ENCODE measurements around the gene SLC22A15.
"Not testable (repeated sequence)": the region's sequence is repeated elsewhere in the genome, so short reads cannot be mapped to it uniquely, and the experiment has no call there.

SLC22A15 gene

DNA sequence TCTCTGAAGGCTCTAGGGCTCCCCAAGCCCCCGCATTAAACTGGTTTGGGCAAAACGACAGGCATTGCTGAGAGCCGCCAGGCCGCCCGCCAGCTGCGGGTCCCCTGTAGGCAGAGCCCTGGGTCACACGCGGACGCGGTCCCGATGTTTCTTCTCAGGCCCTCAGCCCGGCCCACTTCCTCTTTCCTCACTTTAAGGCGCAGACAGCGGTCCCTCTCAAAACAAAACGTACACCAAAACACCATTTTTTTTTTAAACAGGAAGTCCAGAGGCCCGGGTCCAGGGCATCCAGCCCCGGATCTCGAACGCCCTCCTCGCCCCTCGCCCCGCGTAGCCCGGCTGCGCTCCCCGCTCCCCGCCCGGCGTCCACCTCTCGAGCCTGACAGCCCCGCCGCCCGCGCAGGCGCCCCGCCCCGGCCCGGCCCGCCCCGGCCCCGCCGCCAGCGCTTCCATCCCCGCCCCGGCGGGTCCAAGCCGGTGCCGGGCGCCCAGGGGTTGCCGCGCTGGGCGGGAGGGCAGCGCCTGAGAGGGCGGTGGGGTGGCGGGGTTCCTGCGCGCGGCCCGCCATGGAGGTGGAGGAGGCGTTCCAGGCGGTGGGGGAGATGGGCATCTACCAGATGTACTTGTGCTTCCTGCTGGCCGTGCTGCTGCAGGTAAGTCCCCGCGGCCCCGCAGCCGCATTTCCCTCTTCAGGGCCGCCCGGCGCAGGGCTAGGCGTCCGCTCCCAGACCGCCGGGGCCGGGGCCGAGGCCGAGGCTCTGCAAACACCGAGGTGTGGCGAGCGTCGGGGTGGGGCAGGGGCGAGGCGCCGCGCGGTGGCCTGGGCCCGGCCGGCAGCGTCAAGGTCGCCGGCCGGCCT, at the start of gene SLC22A15:
SLC22A15 (plus strand) TSS at position 452 of the 859 bp plus-strand sequence; CDS start at position 567, 115 bp downstream.
- DNase-seq: peak; percentile 69

DNA sequence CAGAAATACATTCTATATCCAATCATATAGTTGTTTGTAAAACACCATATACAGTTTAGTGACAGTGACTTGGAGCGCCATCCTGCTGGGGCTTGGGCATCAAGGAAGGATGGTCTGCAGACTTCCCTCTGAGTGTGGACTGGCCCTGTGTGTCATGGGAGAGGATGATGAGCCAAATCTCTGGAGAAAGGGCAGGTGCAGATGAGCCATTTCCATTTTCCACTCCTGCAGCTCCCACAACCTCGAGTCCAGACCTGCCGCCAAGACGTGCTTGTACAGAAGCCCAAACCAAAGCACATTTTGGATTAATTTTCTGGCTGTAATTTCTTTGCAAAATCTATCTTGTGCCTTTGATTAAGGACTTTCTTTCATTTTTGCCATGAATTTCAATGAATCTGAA, 48.3 kb upstream of the SLC22A15 start:
- DNase-seq: no peak

DNA sequence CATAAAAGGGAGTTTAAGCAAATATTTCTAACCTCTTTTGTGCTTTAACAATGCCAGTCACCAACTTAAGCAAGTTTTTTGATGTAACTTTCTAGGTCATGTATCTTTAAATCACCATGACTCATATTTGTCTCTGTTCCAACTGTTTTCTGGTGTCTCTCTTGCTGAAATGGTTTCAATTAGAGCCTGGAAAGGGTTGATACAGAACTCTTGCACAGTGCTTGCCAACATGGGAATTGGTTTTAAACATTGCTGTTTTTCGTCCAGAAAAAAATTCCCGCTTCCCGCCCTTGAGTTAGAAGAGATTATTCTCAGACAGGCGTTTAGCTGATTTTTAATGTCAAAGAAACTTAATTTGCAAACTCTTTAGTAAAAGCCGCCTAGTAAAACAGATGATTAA, 46.4 kb upstream of the SLC22A15 start:
- DNase-seq: no peak

DNA sequence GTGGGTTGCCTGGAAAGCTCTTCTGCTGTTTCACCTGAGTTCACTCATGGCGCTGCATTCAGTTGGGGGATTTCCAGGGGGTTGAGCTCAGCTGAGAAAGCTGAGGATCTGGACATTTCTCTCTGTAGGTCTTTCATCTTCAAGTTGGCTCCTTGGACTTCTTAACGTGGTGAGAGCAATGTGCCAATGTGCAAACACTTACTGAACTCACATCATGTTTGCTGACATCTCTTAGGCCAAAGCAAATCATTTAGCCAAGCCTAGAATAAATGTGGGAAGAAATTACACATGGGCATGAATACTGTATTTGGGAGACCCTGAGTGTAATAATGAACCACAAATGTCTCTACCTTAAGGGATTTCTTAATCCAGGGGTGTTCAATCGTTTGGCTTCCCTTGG, 42.7 kb upstream of the SLC22A15 start:
- no peak for DNase-seq

DNA sequence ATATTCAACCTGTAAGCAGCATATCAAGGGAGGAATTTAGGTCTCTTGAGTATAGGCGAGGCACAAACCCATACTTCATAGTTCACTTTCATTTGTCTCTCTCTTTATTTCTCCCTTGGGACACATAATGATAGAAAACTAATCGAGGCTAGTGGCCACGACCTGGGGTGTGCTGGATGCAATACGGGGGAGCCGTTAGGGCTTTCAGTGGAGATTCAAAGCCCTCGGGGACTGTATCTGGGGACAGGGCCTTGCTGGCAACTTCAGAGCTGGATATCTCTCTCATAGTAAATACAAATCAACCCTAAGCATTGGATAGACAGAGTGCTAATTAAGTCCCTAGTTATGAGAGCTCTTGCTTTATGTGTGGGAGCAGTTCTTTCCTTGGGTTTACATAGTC, 36.9 kb upstream of the SLC22A15 start:
- DNase-seq: no peak

DNA sequence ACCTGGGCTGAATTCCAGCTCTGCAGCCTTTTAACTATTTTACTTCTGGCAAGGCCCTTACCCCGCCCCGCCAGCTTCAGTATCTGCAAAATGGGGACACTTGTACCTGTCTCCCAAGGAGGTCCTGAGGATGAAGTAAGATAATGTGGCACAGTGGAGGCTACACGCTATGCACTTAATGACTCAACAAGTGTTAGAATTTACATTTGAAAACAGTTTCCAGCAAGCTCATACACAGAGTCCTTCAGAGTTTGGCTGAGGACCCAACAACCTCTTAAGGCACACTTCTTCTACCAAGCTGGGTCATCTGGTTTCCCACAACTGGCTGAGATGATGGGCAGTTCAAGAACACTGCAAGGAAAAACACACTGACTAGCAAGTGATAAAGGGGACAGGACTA, 30.2 kb upstream of the SLC22A15 start:
- DNase-seq: no peak

DNA sequence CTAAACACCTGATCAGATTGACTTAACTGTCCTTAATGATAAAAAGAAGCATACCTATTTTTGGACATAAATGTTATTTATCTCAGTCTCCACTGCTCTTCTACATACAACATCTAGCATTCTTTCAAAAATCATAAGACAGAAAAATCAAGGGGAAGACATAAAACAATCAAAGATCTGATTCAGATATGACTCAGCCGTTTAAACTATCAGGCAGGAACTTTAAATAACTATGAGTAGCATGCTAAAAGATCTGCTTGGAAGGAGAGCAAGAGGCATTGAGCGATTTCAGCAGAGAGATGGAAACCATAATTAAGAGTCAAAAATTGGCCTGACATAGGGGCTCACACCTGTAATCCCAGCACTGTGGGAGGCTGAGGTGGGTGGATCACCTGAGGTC, 27.2 kb upstream of the SLC22A15 start:
- no peak for DNase-seq

DNA sequence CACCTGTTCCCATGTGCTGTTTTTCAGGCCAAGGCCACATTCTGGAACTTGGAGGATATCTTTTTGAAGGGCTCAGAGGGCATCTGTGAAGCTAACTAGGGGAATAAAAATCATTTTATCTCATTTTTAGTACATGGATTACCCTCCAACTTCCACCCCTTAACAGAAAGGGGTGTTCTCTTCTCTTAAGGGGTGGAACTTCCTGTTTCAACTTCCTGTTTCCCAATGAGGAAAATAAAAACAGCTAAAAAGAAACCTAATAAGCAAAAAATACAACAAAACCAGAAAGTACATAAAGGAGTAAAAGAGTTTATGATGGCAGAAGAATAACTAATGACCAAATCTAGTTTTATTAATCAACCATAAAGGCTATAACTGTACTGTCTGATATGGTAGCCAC, 24.8 kb upstream of the SLC22A15 start:
- DNase-seq: no peak

DNA sequence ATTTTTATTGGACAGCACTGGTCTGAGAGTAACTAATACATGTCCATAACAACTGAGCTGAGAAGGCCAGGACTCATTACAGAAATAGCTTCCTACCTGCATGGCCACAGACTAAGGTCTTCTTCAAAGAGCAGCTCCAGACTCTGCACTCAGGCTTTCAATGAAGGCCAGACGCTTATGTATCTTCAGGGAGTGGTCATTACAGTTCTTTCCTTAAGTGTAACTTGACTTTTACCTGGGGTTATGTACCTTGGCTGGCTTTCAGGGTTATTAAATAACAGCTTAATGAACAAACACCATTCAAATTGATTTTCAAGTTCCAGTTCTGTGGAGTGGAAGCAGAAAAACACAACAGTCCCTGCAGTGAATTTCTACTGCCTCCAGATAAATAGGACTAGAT, 23.8 kb upstream of the SLC22A15 start:
- no peak for DNase-seq

DNA sequence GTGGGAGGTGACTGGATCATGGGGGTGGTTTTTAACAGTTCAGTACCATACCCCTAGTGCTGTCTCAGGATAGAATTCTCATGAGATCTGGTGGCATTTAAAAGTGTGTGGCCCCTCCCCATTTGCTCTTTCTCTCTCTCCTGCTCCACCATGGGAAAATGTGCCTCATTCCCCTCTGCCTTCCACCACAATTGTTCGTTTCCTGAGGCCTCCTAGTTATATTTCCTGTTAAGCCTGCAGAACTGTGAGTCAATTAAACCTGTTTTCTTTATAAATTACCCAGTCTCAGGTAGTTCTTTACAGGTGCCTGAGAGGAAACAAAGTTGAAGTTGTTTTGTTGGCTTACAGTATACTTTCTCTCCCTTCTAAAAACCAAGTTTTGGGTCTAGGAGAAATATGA, 23.1 kb upstream of the SLC22A15 start:
- no peak for DNase-seq

DNA sequence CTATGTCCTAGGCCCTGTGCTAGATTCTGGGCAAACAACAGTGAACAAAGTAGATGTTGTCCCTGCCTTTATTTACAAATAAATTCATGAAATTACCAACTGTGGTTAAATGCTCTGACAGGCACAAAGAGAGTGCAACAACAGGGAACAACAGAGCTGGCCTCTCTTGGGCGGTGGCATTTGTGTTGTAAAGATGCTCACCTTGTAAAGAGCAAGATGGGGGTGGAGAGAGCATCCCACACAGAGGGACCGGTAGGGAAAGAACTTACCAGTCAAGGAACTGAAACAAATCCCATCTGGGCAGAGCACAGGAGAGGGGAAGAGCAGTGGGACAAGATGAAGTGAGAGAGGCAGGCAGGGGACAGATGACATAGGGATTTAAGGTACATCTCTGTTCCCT, 21.6 kb upstream of the SLC22A15 start:
- DNase-seq: no peak

DNA sequence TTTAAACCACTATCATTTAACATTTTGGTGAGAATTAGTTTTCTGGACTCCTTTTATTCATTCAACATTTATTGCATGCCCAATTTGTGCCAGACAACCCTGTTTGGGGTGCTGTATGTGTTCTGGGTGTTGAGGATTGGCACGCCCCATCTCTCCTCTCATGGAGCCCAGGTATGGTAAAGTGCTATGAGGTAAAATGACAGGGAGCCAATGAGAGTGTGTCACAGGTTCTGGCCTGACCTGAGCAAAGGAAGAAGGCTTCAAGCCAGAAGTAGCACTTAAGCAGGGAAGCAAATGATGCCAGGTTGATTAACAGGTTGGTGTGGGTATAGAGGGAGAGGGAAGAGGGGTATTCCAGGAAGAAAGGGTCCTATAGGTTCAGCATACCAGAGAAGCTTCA, 21.1 kb upstream of the SLC22A15 start:
- no peak for DNase-seq

DNA sequence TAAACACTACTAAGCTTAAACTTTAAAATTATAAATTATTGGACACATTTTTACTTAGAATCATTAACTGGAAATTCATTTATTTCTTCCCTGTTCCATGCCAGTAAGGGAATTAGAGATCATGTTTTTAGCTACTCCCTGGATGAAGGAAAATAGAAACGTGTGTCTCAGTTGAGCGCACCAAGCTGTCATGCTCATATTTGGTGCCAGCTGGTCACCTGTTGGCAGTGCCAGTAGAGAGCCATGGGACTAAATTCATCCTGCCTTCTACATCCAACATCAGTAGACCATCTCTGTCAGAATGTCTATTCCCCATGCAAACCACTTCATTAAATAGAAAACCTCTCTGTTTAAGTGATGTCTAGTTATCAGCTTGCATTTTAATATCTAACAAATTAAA, 17.4 kb upstream of the SLC22A15 start:
- no peak for DNase-seq

DNA sequence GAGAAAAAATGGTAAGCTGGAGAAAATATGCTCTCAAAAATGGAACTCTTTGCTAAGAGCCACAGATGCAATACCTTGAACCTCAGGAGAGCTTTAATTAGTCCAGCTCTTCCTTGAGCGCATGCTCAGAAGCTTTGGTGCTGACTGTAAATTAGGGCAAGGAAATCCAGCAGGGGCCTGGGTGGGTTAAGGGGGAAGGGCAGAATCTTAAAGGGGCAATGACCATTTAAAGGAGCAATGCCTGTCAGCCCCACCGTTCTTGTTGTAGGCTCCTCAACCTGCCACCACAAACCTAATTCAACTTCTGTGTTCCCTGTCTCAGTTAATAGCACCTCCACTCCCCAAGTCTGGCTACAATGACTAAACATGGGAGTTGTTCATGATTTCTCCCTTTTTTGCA, 6.8 kb upstream of the SLC22A15 start:
- DNase-seq: no peak

DNA sequence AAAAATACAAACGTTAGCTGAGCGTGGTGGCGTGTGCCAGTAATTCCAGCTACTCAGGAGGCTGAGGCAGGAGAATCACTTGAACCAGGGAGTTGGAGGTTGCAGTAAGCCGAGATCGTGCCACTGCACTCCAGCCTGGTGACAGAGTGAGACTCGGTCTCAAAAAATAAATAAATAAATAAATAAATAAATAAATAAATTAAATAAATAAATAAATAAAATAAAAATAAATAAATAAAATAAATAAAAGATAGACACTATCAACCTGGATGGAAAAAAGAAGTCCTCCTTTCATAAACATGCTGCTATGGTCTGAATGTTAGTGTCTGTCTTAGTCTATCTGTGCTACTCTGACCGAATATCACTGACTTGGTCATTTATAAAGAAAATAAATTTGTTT, 4.5 kb upstream of the SLC22A15 start:
- DNase-seq: not testable (repeated sequence)

DNA sequence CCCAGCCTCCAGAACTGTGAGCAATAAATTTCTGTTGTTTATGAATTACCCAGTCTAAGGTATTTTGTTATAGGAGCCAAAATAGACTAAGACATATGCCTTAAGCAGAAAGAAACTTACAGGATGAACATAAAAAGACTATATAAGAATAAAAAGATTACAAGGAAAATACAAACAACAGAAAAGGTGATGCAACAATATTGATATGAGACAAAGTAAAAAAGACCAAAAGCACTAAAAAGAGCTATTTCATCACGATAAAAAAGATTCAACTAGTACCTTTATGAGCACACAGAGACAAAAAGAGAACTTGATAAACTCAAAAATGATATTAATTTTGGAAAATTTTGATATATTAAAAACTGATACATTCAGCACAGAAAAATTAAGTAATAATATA, 3.2 kb upstream of the SLC22A15 start:
- no peak for DNase-seq

DNA sequence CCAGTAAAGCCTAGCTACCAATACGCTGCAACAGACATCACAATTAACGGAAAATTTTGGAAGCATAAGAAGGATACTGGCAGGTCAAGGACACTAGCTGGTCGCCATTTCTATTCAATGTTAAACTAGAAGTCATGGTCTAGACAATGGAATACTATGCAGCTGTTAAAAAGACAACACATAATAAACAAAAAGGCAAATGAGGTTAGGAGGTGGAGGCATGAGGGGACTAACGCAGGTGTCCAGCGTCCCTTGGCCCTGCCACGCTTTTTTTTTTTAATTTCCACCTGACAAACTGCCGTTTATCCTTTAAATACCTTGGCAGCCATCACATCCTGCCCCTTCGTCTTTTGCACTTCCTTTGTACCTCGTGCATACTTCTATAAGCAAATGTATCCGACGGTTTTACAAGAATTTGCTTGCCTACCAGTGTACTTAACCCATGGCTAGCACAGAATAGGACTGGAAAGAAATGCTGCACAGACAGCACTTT, 698 bp upstream of the SLC22A15 start:
- no peak for DNase-seq

DNA sequence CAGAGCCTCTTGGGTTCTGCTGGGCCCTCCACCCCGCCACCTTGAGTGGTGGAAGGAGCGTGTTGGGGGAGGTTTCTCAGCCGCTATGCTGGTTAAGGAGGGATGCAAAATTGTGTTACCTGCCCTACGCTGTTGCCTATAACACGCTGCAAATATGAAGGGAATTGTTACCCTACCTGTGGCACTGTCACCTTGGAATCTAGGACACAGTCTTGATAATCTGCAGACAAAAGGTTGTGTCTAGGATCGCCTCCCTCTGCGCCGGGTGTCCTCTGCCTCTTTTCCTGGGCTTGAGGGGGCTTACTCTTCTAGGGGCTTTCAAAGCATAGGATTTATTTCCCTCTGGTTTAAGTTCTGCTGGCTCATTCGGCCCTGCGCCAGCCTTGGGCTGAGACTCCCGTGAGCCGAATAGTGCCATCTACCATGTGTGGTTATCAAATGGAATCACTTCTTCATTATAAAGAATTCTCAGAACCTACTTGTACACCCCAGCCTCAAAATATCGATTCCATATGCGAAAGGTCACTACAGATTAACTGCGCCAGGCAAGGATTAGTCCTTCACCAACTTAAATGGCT, 697 bp downstream of the SLC22A15 start:
- no peak for DNase-seq

DNA sequence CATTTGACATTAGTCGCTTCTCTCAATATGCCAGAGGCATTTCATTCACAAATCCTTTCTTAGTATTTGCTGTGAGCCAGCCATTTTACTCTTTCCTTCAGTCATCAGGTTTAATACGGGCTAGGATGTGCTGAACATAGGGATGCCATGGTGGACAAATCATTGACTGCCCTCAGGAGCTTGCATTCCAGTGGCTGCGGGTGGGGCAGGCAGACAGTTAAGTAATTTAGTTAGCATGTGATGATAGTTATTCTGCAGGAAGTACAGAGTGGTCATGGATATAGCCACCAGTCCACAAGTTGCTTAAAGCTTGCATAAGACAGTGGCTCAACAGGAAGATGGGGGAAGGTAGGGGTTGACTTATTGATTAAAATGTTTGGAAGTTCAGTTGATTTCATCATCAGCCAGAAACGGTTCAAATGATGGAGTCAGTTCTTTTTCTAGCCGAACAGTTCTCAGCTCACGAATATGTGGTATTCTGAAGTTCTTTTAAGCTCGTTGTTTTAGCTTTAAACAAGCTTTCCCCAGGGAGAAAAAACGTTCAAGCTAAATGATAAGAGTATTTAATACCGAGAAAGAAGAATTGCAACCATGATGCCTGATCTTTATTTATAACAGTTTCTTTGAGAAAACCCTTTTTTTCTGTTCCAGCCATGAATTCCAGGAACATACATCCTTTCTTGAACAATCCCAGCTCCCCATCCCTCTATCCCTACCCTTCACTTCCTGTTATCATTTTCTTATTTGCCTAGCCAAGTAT, 1.4 kb downstream of the SLC22A15 start:
- DNase-seq: peak; percentile 4

DNA sequence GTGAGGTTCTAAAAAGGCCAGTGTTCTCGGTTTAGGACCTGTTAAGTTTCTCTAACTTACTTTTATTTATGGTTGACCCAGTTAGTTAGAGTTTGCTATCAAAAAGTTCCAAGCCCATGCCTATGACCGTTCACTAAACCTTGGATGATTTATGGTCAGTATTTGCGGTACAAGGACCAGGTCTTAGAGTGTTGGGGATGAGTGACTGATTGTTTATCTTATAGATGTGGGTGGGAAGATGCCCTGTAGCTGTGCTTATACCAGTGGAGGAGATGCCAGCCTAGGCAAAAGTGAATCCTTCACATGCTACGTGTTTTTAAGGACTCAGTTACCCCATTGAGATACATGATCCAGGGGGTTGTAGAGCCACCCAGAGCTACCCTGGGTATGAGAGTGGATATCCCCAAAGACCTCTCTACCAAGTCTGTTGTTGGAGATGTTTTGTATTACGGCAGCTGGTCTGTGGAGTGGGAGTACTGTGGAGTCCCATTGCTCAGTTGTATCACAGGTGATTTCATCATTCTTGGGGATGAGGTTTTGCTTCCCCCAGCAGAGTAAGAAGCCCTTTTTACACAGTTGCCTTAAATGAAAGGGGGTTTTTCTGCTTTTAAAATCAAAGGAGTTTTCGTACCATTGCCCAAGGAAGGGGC, 2.1 kb downstream of the SLC22A15 start:
- no peak for DNase-seq

DNA sequence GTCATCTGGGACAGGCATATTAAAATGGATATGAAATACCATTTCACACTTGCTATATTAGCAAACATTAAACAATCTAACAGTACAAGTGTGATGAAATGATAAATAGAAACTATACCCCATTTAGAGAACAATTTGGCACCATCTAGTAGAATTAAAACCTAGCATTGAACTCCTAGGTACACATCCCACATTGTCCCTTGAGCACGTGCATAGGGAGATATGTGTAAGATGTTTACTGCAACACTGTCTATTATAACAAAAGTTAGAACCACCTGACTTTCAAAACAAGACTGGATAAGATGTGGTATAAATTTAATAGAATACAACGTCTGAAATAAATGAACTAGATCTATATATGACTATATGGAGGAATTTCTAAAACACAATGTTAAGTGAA, 3.8 kb downstream of the SLC22A15 start:
- DNase-seq: no peak

DNA sequence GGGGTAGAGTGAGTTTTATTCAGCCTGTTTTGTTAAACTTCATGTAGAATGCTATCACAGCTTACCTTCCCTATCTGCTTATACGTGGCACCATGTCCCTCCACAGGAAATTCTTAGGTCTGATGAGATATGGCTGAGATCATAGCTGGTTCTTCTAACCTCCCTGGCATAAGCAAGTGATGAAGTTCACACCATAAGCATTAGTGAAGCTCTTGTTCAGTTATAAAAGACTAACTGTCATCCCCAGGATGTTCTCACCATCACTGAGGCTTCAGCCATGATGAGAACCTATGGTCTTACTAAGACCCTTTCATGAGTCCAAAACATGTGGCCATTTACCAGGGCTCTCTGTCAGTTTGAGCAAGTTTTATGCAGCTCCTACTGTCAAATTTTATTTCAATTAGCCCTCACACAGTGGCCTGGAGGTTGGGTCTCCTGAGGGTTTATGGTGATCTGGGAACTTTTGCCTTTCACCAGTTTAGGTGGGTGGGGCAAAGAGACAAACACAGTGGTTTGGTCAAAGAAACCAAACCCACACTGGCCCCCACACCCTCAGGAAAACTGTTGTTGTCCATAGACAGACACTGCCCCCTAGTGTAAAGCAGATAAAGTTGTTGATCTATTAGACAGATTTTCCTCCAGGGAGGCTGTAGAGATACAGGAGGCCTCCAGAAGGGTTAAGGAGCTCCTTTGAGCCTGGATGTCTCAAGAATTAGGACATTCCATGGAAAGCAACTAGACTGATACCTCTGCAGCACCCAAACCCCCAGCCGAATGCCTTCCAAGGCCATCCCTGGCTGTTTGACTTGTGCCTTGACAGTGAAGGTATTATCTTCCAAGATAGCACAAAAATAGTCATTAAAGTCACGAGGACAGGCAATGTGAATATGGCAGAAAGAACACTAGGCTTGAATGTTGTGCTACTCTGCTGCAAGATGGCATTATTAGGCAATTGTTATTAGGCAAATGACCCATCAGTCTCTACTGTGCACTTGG, 5.0 kb downstream of the SLC22A15 start:
- peak; percentile 64 for DNase-seq

Measured in hematopoietic multipotent progenitor cell treated with erythropoietin and hydrocortisone succinate and interleukin-3 and kit ligand, for 8 days (in vitro differentiated cells).